HepG2 (cell line): ENCODE data around the gene C20orf204. TPM values are rescaled to one million over a fixed set of nuclear protein-coding genes. Genes with fewer than 3 reads are reported as not detected.

ENCODE experiments used
- ETV5 ChIP-seq: IDR thresholded peaks from 2 replicates; pipeline ENCODE4 v1.6.1; 2018; ENCODE audit warnings: missing biosample characterization, missing genetic modification reagents, inconsistent platforms, borderline replicate concordance
- GABPA ChIP-seq, 2 experiments: IDR thresholded peaks; 2 replicates each; pipeline ENCODE4 v1.6.1; 2011 to 2016; ENCODE audit warnings: low read depth in 2 of 2, low read length in 1 of 2, missing biosample characterization in 1 of 2, missing genetic modification characterization in 1 of 2
- KLF11 ChIP-seq: IDR thresholded peaks from 2 replicates; pipeline ENCODE4 v1.6.1; 2016; ENCODE audit warnings: missing compliant biosample characterization
- NFKB2 ChIP-seq: sonication (generic); formaldehyde crosslinking; IDR thresholded peaks from 2 replicates; pipeline ENCODE4 v1.4.0; 2020; ENCODE audit warnings: missing genetic modification reagents, borderline replicate concordance
- NFYB ChIP-seq: sonication (generic); formaldehyde crosslinking; IDR thresholded peaks from 2 replicates; pipeline ENCODE4 v1.4.0; 2020; ENCODE audit warnings: missing genetic modification reagents
- RFX1 ChIP-seq: fragments of 450-650 bp; IDR thresholded peaks from 2 replicates; pipeline ENCODE4 v1.6.1; 2017
- SALL2 ChIP-seq: sonication (generic); formaldehyde crosslinking; IDR thresholded peaks from 2 replicates; pipeline ENCODE4 v1.8.1; 2023; ENCODE audit warnings: mild to moderate bottlenecking, missing genetic modification reagents, inconsistent platforms
- SAP130 ChIP-seq: IDR thresholded peaks from 2 replicates; pipeline ENCODE4 v1.6.1; 2016; ENCODE audit warnings: low read depth
- SIN3A ChIP-seq: IDR thresholded peaks from 2 replicates; pipeline ENCODE4 v1.6.1; 2011; ENCODE audit warnings: low read depth, mild to moderate bottlenecking, control low read depth, low read length, borderline replicate concordance
- SMARCE1 ChIP-seq: fragments of 450-650 bp; IDR thresholded peaks from 2 replicates; pipeline ENCODE4 v1.6.1; 2017; ENCODE audit warnings: borderline replicate concordance
- SRSF1 ChIP-seq: fragments of 200-400 bp; formaldehyde crosslinking; optimal IDR thresholded peaks from 2 replicates; pipeline ENCODE3; 2017; ENCODE audit warnings: mild to moderate bottlenecking, low read depth, low read length, moderate library complexity
- SRY ChIP-seq: sonication (generic); formaldehyde crosslinking; IDR thresholded peaks from 2 replicates; pipeline ENCODE4 v1.8.0; 2022; ENCODE audit warnings: mild to moderate bottlenecking, missing genetic modification reagents
- TRIM24 ChIP-seq: sonication (generic); formaldehyde crosslinking; IDR thresholded peaks from 2 replicates; pipeline ENCODE4 v1.8.0; 2022; ENCODE audit warnings: mild to moderate bottlenecking, missing genetic modification reagents
- ZNF280B ChIP-seq: sonication (generic); formaldehyde crosslinking; IDR thresholded peaks from 2 replicates; pipeline ENCODE4 v1.5.0; 2020; ENCODE audit warnings: missing genetic modification reagents, mild to moderate bottlenecking, borderline replicate concordance
- ZNF451 ChIP-seq: sonication (generic); formaldehyde crosslinking; IDR thresholded peaks from 2 replicates; pipeline ENCODE4 v1.5.0; 2020; ENCODE audit warnings: mild to moderate bottlenecking, missing genetic modification reagents
- ZNF691 ChIP-seq: sonication (generic); formaldehyde crosslinking; IDR thresholded peaks from 2 replicates; pipeline ENCODE4 v1.4.0; 2020; ENCODE audit warnings: missing genetic modification reagents, low read depth, mild to moderate bottlenecking, borderline replicate concordance
- ZNF782 ChIP-seq: sonication (generic); formaldehyde crosslinking; IDR thresholded peaks from 2 replicates; pipeline ENCODE4 v1.4.0; 2020; ENCODE audit warnings: missing genetic modification reagents, mild to moderate bottlenecking, borderline replicate concordance
- ZSCAN22 ChIP-seq: sonication (generic); formaldehyde crosslinking; IDR thresholded peaks from 2 replicates; pipeline ENCODE4 v1.4.0; 2020; ENCODE audit warnings: mild to moderate bottlenecking, missing genetic modification reagents
- polyA plus RNA-seq, 8 experiments: library from polyadenylated mRNA; depleted of rRNA in 3 of 8; stranded (reverse) in 7 of 8; unstranded in 1 of 8; fragments of >200 nt; fragmentation: Illumina TruSeq in 4 of 8; extraction: Trizol in 4 of 8; gene quantifications; 2 replicates each; pipeline versions ENCODE4 v1.2.1 to v1.2.3, GENCODE V29; 2011 to 2016; ENCODE audit warnings: low read depth in 4 of 8, missing spikeins in 1 of 8, mixed read lengths in 1 of 8; ENCODE audit not compliant: insufficient read depth in 1 of 8
- total RNA-seq, 5 experiments: library from RNA; depleted of rRNA; stranded (reverse); fragments of >200 nt; fragmentation: Illumina TruSeq; extraction: Trizol; gene quantifications; 2 replicates each; pipeline ENCODE4 v1.2.3, GENCODE V29; 2016; ENCODE audit warnings: low read depth in 1 of 5
- TF ChIP-seq, protein P1 (sequence below): sonication (generic); formaldehyde crosslinking; IDR thresholded peaks from 2 replicates; pipeline ENCODE4 v1.4.0; 2020; ENCODE audit warnings: mild to moderate bottlenecking, low read depth, missing genetic modification reagents
- TF ChIP-seq, protein P2 (sequence below): sonication (generic); formaldehyde crosslinking; IDR thresholded peaks from 2 replicates; pipeline ENCODE4 v1.8.0; 2022; ENCODE audit warnings: missing genetic modification reagents, mild to moderate bottlenecking, borderline replicate concordance
- TF ChIP-seq, protein P3 (sequence below): sonication (generic); formaldehyde crosslinking; IDR thresholded peaks from 2 replicates; pipeline ENCODE4 v1.5.0; 2020; ENCODE audit warnings: mild to moderate bottlenecking, missing genetic modification reagents

C20orf204 gene
- total and polyA plus RNA-seq, 2 of the 13 experiments (the other 11 are each of a cell fraction or from before 2014, with no cell fraction given) = 22.1 to 80.0 TPM

GRCh38 chr20:64052987-64053840 lies 17.2 kb downstream of the C20orf204 start (continued):
- TF ChIP-seq, protein P1, sequence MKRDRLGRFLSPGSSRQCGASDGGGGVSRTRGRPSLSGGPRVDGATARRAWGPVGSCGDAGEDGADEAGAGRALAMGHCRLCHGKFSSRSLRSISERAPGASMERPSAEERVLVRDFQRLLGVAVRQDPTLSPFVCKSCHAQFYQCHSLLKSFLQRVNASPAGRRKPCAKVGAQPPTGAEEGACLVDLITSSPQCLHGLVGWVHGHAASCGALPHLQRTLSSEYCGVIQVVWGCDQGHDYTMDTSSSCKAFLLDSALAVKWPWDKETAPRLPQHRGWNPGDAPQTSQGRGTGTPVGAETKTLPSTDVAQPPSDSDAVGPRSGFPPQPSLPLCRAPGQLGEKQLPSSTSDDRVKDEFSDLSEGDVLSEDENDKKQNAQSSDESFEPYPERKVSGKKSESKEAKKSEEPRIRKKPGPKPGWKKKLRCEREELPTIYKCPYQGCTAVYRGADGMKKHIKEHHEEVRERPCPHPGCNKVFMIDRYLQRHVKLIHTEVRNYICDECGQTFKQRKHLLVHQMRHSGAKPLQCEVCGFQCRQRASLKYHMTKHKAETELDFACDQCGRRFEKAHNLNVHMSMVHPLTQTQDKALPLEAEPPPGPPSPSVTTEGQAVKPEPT (CRISPR knock-in tag) = peak; percentile 96
- TF ChIP-seq, protein P2, sequence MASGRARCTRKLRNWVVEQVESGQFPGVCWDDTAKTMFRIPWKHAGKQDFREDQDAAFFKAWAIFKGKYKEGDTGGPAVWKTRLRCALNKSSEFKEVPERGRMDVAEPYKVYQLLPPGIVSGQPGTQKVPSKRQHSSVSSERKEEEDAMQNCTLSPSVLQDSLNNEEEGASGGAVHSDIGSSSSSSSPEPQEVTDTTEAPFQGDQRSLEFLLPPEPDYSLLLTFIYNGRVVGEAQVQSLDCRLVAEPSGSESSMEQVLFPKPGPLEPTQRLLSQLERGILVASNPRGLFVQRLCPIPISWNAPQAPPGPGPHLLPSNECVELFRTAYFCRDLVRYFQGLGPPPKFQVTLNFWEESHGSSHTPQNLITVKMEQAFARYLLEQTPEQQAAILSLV (CRISPR knock-in tag) = peak; percentile 87; the same call in 1 of the 2 replicates
- TF ChIP-seq SALL2 (CRISPR knock-in tag) = no peak
- TF ChIP-seq SMARCE1 = no peak
- peak; percentile 76; the same call in 1 of the 2 replicates for TF ChIP-seq ETV5 (CRISPR knock-in tag)
- 0 out of 2 replicates have a peak, but pooled peaks have one; percentile 8 for TF ChIP-seq NFYB (CRISPR knock-in tag)
- peak; percentile 61; the same call in 1 of the 2 replicates for TF ChIP-seq ZNF782 (CRISPR knock-in tag)
- peak; percentile 96 for TF ChIP-seq SAP130 (CRISPR knock-in tag)
- 0 out of 2 replicates have a peak, but pooled peaks have one; percentile 60 for TF ChIP-seq ZSCAN22 (CRISPR knock-in tag)
- TF ChIP-seq TRIM24 (CRISPR knock-in tag) = no peak
- TF ChIP-seq ZNF451 = peak; percentile 97
- no peak; the same call in 1 of the 2 replicates for TF ChIP-seq SIN3A
- TF ChIP-seq ZNF280B (CRISPR knock-in tag) = peak; percentile 88
- 0 out of 2 replicates have a peak, but pooled peaks have one; percentile 2 for TF ChIP-seq RFX1
- TF ChIP-seq KLF11 (CRISPR knock-in tag) = peak; percentile 55; the same call in 1 of the 2 replicates
- TF ChIP-seq, protein P3, sequence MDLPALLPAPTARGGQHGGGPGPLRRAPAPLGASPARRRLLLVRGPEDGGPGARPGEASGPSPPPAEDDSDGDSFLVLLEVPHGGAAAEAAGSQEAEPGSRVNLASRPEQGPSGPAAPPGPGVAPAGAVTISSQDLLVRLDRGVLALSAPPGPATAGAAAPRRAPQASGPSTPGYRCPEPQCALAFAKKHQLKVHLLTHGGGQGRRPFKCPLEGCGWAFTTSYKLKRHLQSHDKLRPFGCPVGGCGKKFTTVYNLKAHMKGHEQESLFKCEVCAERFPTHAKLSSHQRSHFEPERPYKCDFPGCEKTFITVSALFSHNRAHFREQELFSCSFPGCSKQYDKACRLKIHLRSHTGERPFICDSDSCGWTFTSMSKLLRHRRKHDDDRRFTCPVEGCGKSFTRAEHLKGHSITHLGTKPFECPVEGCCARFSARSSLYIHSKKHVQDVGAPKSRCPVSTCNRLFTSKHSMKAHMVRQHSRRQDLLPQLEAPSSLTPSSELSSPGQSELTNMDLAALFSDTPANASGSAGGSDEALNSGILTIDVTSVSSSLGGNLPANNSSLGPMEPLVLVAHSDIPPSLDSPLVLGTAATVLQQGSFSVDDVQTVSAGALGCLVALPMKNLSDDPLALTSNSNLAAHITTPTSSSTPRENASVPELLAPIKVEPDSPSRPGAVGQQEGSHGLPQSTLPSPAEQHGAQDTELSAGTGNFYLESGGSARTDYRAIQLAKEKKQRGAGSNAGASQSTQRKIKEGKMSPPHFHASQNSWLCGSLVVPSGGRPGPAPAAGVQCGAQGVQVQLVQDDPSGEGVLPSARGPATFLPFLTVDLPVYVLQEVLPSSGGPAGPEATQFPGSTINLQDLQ (CRISPR knock-in tag) = peak; percentile 34; the same call in 1 of the 2 replicates
- TF ChIP-seq SRY = no peak; the same call in 1 of the 2 replicates
- TF ChIP-seq GABPA (IDR thresholded peaks at IDR 0.05; ENCODE audit: low read depth, low read length) = no peak
- no peak for TF ChIP-seq GABPA (CRISPR knock-in tag; IDR thresholded peaks at IDR 0.05; ENCODE audit: low read depth)
- TF ChIP-seq NFKB2 (CRISPR knock-in tag) = no peak
- TF ChIP-seq SRSF1 = no peak
- TF ChIP-seq ZNF691 (CRISPR knock-in tag) = peak; percentile 84; the same call in 1 of the 2 replicates
